CD14-positive monocyte (primary cell): Measurements from ENCODE around the gene NPEPL1. TPM values are rescaled to one million over a fixed set of nuclear protein-coding genes. Genes with fewer than 3 reads are reported as not detected.

Experiments
- DNase-seq, 3 donors: peaks; one replicate each; pipeline ENCODE4 v3.0.0-alpha.2; 2011 to 2022
- H2AFZ ChIP-seq: 2 replicates; pipeline ENCODE4 v1.6.0; 2012; ENCODE audit warnings: mild to moderate bottlenecking, low read depth, low read length, inconsistent platforms; ENCODE audit not compliant: insufficient read depth, poor library complexity, severe bottlenecking
- H3K27ac ChIP-seq, 2 donors: 1 replicate in 1 of 2; 2 replicates in 1 of 2; pipeline ENCODE4 v1.5.1; 2012 to 2013; ENCODE audit warnings: low read length in 2 of 2, control low read depth in 1 of 2, inconsistent platforms in 1 of 2, low read depth in 1 of 2, mild to moderate bottlenecking in 1 of 2
- H3K27me3 ChIP-seq, 2 donors: one replicate each; pipeline versions ENCODE4 v1.6.0 to v1.6.1; 2011 to 2013; ENCODE audit warnings: low read length in 2 of 2; ENCODE audit not compliant: control insufficient read depth in 2 of 2, insufficient read depth in 2 of 2
- H3K36me3 ChIP-seq, 2 donors: replicated peaks in 1 of 2; 1 replicate in 1 of 2; 2 replicates in 1 of 2; pipeline versions ENCODE4 v1.5.1 to v1.6.1; 2012 to 2013; ENCODE audit warnings: low read length in 2 of 2, control low read depth in 1 of 2, inconsistent platforms in 1 of 2, mild to moderate bottlenecking in 1 of 2; ENCODE audit not compliant: insufficient read depth in 2 of 2, control insufficient read depth in 1 of 2
- H3K4me1 ChIP-seq, 2 donors: 1 replicate in 1 of 2; 2 replicates in 1 of 2; pipeline versions ENCODE4 v1.5.1 to v1.6.1; 2012 to 2013; ENCODE audit warnings: low read length in 2 of 2, control low read depth in 1 of 2, inconsistent platforms in 1 of 2, mild to moderate bottlenecking in 1 of 2, moderate library complexity in 1 of 2; ENCODE audit not compliant: insufficient read depth in 2 of 2, control insufficient read depth in 1 of 2
- H3K4me2 ChIP-seq: replicated peaks from 2 replicates; pipeline ENCODE3; 2012; ENCODE audit warnings: low read length, moderate library complexity, mild to moderate bottlenecking; ENCODE audit not compliant: poor library complexity, severe bottlenecking; ENCODE audit errors: extremely low read depth
- H3K4me3 ChIP-seq, 3 experiments: fragments of 200-600 bp in 1 of 3; sonication (generic) in 1 of 3; replicated peaks in 1 of 3; 1 replicate in 2 of 3; 2 replicates in 1 of 3; pipeline ENCODE4 v1.5.1; 2011 to 2013; ENCODE audit warnings: low read length in 3 of 3, mild to moderate bottlenecking in 3 of 3, control low read depth in 2 of 3, low read depth in 2 of 3, inconsistent platforms in 1 of 3, moderate library complexity in 1 of 3
- H3K79me2 ChIP-seq: 2 replicates; pipeline ENCODE4 v1.6.0; 2012; ENCODE audit warnings: mild to moderate bottlenecking, control low read depth, inconsistent platforms, low read length, moderate library complexity; ENCODE audit not compliant: insufficient read depth
- H3K9ac ChIP-seq: 2 replicates; pipeline ENCODE4 v1.6.0; 2017; ENCODE audit warnings: low read length, mild to moderate bottlenecking; ENCODE audit not compliant: insufficient read depth, poor library complexity, severe bottlenecking
- H3K9me3 ChIP-seq, 2 donors: replicated peaks in 1 of 2; 1 replicate in 1 of 2; 2 replicates in 1 of 2; pipeline versions ENCODE4 v1.5.1 to v1.6.1; 2012 to 2013; ENCODE audit warnings: low read length in 2 of 2, control low read depth in 1 of 2; ENCODE audit not compliant: control insufficient read depth in 1 of 2, insufficient read depth in 1 of 2
- H4K20me1 ChIP-seq: 2 replicates; pipeline ENCODE4 v1.6.0; 2012; ENCODE audit warnings: mild to moderate bottlenecking, low read length, control low read depth, moderate library complexity; ENCODE audit not compliant: insufficient read depth
- H3K27ac Mint-ChIP-seq, 7 donors: one replicate each; pipeline ENCODE4 v1.8.0; 2020; ENCODE audit warnings: mild to moderate bottlenecking in 7 of 7, mixed read lengths in 7 of 7, moderate library complexity in 6 of 7, inconsistent platforms in 2 of 7
- H3K27me3 Mint-ChIP-seq, 3 donors: one replicate each; pipeline ENCODE4 v1.8.0; 2021 to 2022; ENCODE audit warnings: low read depth in 3 of 3, mild to moderate bottlenecking in 3 of 3, mixed read lengths in 3 of 3, moderate library complexity in 3 of 3, inconsistent platforms in 1 of 3
- H3K36me3 Mint-ChIP-seq, 2 donors: one replicate each; pipeline ENCODE4 v1.8.0; 2020; ENCODE audit warnings: mixed read lengths in 2 of 2, inconsistent platforms in 1 of 2, mild to moderate bottlenecking in 1 of 2
- H3K4me1 Mint-ChIP-seq: one replicate; pipeline ENCODE4 v1.8.0; 2020; ENCODE audit warnings: mild to moderate bottlenecking, mixed read lengths
- H3K4me3 Mint-ChIP-seq, 2 donors: one replicate each; pipeline ENCODE4 v1.8.0; 2020; ENCODE audit warnings: mild to moderate bottlenecking in 2 of 2, mixed read lengths in 2 of 2, moderate library complexity in 1 of 2
- H3K9me3 Mint-ChIP-seq, 7 donors: one replicate each; pipeline ENCODE4 v1.8.0; 2020 to 2022; ENCODE audit warnings: mixed read lengths in 7 of 7, mild to moderate bottlenecking in 6 of 7, moderate library complexity in 6 of 7, inconsistent platforms in 2 of 7
- WGBS: methylation state at CpG from one replicate; pipeline ENCODE4 v1.1.5; 2013; ENCODE audit warnings: missing lambda C conversion rate; ENCODE audit not compliant: insufficient coverage; 5-methylcytosine and 5-hydroxymethylcytosine counted together
- intact Hi-C, 2 donors: fragments of 100-400 bp; cut with micrococcal nuclease; formaldehyde crosslinking; loops; one replicate each; pipeline versions ENCODE4 v1.15.0 to v1.15.1; 2023
- polyA plus RNA-seq, 3 donors: library from polyadenylated mRNA; depleted of rRNA in 1 of 3; unstranded in 2 of 3; stranded (reverse) in 1 of 3; fragments of 300-500 nt in 2 of 3; fragments of >200 nt in 1 of 3; fragmentation: Illumina TruSeq in 2 of 3; gene quantifications; 1 replicate in 2 of 3; 2 replicates in 1 of 3; pipeline ENCODE4 v1.2.3, GENCODE V29; 2012 to 2021
- TF ChIP-seq, protein P1 (sequence below): fragments of 200-600 bp; IDR thresholded peaks from one replicate; pipeline ENCODE4 v1.8.0; 2022; ENCODE audit warnings: antibody characterized with exemption, mild to moderate bottlenecking

Gene NPEPL1
- polyA plus RNA-seq, 3 donors: 37.6 to 109 (median 39.6) TPM

GRCh38 chr20:58693226-58694006, 816 bp downstream of the NPEPL1 start:
- peaks cover 31% of the 10 kb centered on the region for H3K4me1 Mint-ChIP-seq
- TF ChIP-seq, protein P1, sequence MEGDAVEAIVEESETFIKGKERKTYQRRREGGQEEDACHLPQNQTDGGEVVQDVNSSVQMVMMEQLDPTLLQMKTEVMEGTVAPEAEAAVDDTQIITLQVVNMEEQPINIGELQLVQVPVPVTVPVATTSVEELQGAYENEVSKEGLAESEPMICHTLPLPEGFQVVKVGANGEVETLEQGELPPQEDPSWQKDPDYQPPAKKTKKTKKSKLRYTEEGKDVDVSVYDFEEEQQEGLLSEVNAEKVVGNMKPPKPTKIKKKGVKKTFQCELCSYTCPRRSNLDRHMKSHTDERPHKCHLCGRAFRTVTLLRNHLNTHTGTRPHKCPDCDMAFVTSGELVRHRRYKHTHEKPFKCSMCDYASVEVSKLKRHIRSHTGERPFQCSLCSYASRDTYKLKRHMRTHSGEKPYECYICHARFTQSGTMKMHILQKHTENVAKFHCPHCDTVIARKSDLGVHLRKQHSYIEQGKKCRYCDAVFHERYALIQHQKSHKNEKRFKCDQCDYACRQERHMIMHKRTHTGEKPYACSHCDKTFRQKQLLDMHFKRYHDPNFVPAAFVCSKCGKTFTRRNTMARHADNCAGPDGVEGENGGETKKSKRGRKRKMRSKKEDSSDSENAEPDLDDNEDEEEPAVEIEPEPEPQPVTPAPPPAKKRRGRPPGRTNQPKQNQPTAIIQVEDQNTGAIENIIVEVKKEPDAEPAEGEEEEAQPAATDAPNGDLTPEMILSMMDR: no peak
- no peaks in the 10 kb centered on the region for H4K20me1 ChIP-seq
- H3K4me1 ChIP-seq: peaks cover 47 to 59% of the 10 kb centered on the region in 2 donors
- peaks cover 19% of the 10 kb centered on the region for H3K79me2 ChIP-seq
- peak overlapping the region; percentile 83 for H3K9ac ChIP-seq
- H3K27ac ChIP-seq: peak overlapping the region; percentile 82 to 84
- H3K27me3 ChIP-seq: no peaks in the 10 kb centered on the region
- no peaks in the 10 kb centered on the region for H3K9me3 ChIP-seq
- H3K36me3 Mint-ChIP-seq: peaks cover 6 to 8% of the 10 kb centered on the region in 2 donors
- H3K27me3 Mint-ChIP-seq: peaks cover 0 to 6% (median 2%) of the 10 kb centered on the region in 3 donors
- 46% methylated on average over 50 of the region's 51 CpGs for WGBS
- peak overlapping the region; percentile 79 to 92 (median 86) for H3K27ac Mint-ChIP-seq
- peaks cover 34 to 40% of the 10 kb centered on the region in 2 donors for H3K36me3 ChIP-seq
- intact Hi-C loops: loop anchor here (2.0 to 5.0 kb wide), 2 partner anchors 41 to 456 kb away; no protein-coding TSS in a partner anchor
- peak overlapping the region; percentile 90 for H3K4me2 ChIP-seq
- peak overlapping the region; percentile 81 for H2AFZ ChIP-seq
- H3K4me3 ChIP-seq: peak overlapping the region; percentile 38 to 75 (median 53)
- no peak for DNase-seq
- peak overlapping the region; percentile 80 to 82 for H3K4me3 Mint-ChIP-seq
- H3K9me3 Mint-ChIP-seq: no peaks in the 10 kb centered on the region

- H2AFZ ChIP-seq: no peak overlapping the region
- Mint-ChIP-seq H3K4me3 (peak overlapping the region in 1 of 2 donors; percentile 46), H3K9me3 (no peaks in the 10 kb centered on the region), H3K27ac (peak overlapping the region in 3 of 7 donors; percentile 23 to 92 (median 47)), H3K27me3 (peaks cover 0 to 6% (median 2%) of the 10 kb centered on the region in 3 donors), H3K36me3 (peaks cover 3 to 11% of the 10 kb centered on the region in 2 donors), H3K4me1 (peaks cover 21% of the 10 kb centered on the region)
- no peaks in the 10 kb centered on the region for H4K20me1 ChIP-seq
- peaks cover 19% of the 10 kb centered on the region for H3K79me2 ChIP-seq
- DNase-seq: no peak
- TF ChIP-seq, protein P1: no peak
- no peaks in the 10 kb centered on the region for H3K9me3 ChIP-seq
- no peaks in the 10 kb centered on the region for H3K27me3 ChIP-seq
- intact Hi-C loops: loop anchor here in 1 of 2 donors (5.0 kb wide), 1 partner anchor 457 kb away; no protein-coding TSS in a partner anchor
- peak overlapping the region in 1 of 2 donors; percentile 84 for H3K27ac ChIP-seq
- peak overlapping the region; percentile 83 for H3K9ac ChIP-seq
- peaks cover 44 to 50% of the 10 kb centered on the region in 2 donors for H3K36me3 ChIP-seq
- peaks cover 38 to 49% of the 10 kb centered on the region in 2 donors for H3K4me1 ChIP-seq
- peak overlapping the region in 1 of 3 experiments; percentile 75 for H3K4me3 ChIP-seq
- 96% methylated on average over 32 of the region's 33 CpGs for WGBS
- peak overlapping the region; percentile 90 for H3K4me2 ChIP-seq
These were observed 1.9 kb downstream of the NPEPL1 start for GRCh38 chr20:58694241-58695083.
